Dedifferentiated amniotic fluid mesenchymal stem cell (primary cell): Measurements from ENCODE around the gene CACNA1C.

Experiments used
- DNase-seq: peaks from one replicate; pipeline ENCODE4 v3.0.0-alpha.2; 2016; ENCODE audit errors: extremely low spot score

CACNA1C gene

GRCh38 chr12:2688381-2688931, 635.7 kb downstream of the CACNA1C start:
- no peak for DNase-seq

GRCh38 chr12:2689393-2689792, 636.6 kb downstream of the CACNA1C start:
- DNase-seq = no peak

GRCh38 chr12:2689879-2690278, 637.1 kb downstream of the CACNA1C start:
- no peak for DNase-seq

GRCh38 chr12:2690348-2691005, 637.7 kb downstream of the CACNA1C start:
- DNase-seq = no peak

- no peak for DNase-seq
Observed at GRCh38 chr12:2691006-2691344, 638.2 kb downstream of the CACNA1C start.

- no peak for DNase-seq
Observed at GRCh38 chr12:2691345-2692071, 638.7 kb downstream of the CACNA1C start.

- no peak for DNase-seq
Observed at GRCh38 chr12:2692080-2692479, 639.3 kb downstream of the CACNA1C start.

- DNase-seq = no peak
Observed at GRCh38 chr12:2693244-2693860, 640.6 kb downstream of the CACNA1C start.

GRCh38 chr12:2693980-2694610, 641.3 kb downstream of the CACNA1C start:
- DNase-seq = no peak

- no peak for DNase-seq
Observed at GRCh38 chr12:2696136-2696535, 643.3 kb downstream of the CACNA1C start.

GRCh38 chr12:2697057-2697800, 644.4 kb downstream of the CACNA1C start:
- no peak for DNase-seq

- DNase-seq = no peak
Observed at GRCh38 chr12:2698566-2698965, 645.8 kb downstream of the CACNA1C start.

GRCh38 chr12:2710701-2711100, 657.9 kb downstream of the CACNA1C start:
- no peak for DNase-seq

GRCh38 chr12:2719392-2719791, 666.6 kb downstream of the CACNA1C start:
- no peak for DNase-seq

- no peak for DNase-seq
Observed at GRCh38 chr12:2722806-2723205, 670.0 kb downstream of the CACNA1C start.

- DNase-seq = no peak
Observed at GRCh38 chr12:2732290-2732689, 679.5 kb downstream of the CACNA1C start.

GRCh38 chr12:2733493-2734355, 680.9 kb downstream of the CACNA1C start:
- DNase-seq = no peak

- DNase-seq = no peak
Observed at GRCh38 chr12:2735432-2735831, 682.6 kb downstream of the CACNA1C start.

- no peak for DNase-seq
Observed at GRCh38 chr12:2737656-2738241, 685.0 kb downstream of the CACNA1C start.

GRCh38 chr12:2739069-2739468, 686.3 kb downstream of the CACNA1C start:
- no peak for DNase-seq
